ENCODE data around the gene BCLAF1. TPM values are rescaled to one million over a fixed set of nuclear protein-coding genes. Genes with fewer than 3 reads are reported as not detected.

BCLAF1 gene
- total and polyA plus RNA-seq, 9 of the 15 experiments (the other 6 are each of a cell fraction or from before 2014, with no cell fraction given) = 65.4 to 286 (median 165) TPM

GRCh38 chr6:136309171-136309570 lies 19.5 kb upstream of the BCLAF1 start:
- intact Hi-C loops (cut with micrococcal nuclease) = no loop called here
- POLR2A ChIA-PET = interaction anchor here (1.0 to 4.6 kb wide), 2 partner anchors 19 to 21 kb away, joined by 3 to 28 read pairs; partner anchors contain the start of gene BCLAF1
- TF ChIP-seq, protein P1, sequence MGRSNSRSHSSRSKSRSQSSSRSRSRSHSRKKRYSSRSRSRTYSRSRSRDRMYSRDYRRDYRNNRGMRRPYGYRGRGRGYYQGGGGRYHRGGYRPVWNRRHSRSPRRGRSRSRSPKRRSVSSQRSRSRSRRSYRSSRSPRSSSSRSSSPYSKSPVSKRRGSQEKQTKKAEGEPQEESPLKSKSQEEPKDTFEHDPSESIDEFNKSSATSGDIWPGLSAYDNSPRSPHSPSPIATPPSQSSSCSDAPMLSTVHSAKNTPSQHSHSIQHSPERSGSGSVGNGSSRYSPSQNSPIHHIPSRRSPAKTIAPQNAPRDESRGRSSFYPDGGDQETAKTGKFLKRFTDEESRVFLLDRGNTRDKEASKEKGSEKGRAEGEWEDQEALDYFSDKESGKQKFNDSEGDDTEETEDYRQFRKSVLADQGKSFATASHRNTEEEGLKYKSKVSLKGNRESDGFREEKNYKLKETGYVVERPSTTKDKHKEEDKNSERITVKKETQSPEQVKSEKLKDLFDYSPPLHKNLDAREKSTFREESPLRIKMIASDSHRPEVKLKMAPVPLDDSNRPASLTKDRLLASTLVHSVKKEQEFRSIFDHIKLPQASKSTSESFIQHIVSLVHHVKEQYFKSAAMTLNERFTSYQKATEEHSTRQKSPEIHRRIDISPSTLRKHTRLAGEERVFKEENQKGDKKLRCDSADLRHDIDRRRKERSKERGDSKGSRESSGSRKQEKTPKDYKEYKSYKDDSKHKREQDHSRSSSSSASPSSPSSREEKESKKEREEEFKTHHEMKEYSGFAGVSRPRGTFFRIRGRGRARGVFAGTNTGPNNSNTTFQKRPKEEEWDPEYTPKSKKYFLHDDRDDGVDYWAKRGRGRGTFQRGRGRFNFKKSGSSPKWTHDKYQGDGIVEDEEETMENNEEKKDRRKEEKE (IDR thresholded peaks at IDR 0.05; ENCODE audit: borderline replicate concordance in 1 of 2, control insufficient read depth in 1 of 2, low read depth in 2 of 2, low read length in 1 of 2) = no peak
- TF ChIP-seq, protein P2, sequence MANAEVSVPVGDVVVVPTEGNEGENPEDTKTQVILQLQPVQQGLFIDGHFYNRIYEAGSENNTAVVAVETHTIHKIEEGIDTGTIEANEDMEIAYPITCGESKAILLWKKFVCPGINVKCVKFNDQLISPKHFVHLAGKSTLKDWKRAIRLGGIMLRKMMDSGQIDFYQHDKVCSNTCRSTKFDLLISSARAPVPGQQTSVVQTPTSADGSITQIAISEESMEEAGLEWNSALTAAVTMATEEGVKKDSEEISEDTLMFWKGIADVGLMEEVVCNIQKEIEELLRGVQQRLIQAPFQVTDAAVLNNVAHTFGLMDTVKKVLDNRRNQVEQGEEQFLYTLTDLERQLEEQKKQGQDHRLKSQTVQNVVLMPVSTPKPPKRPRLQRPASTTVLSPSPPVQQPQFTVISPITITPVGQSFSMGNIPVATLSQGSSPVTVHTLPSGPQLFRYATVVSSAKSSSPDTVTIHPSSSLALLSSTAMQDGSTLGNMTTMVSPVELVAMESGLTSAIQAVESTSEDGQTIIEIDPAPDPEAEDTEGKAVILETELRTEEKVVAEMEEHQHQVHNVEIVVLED (CRISPR knock-in tag; IDR thresholded peaks at IDR 0.05) = no peak
- TF ChIP-seq MTF1 (CRISPR knock-in tag; IDR thresholded peaks at IDR 0.05; ENCODE audit: borderline replicate concordance) = no peak
- no peak for TF ChIP-seq TBP (optimal IDR thresholded peaks at IDR 0.05; ENCODE audit: low read depth, low read length)
- TF ChIP-seq ZC3H4 (CRISPR knock-in tag; IDR thresholded peaks at IDR 0.05; ENCODE audit: borderline replicate concordance) = no peak
- TF ChIP-seq BRF1 (IDR thresholded peaks at IDR 0.05; ENCODE audit: borderline replicate concordance, extremely low read depth, insufficient read length) = no peak
- TF ChIP-seq, protein P3, sequence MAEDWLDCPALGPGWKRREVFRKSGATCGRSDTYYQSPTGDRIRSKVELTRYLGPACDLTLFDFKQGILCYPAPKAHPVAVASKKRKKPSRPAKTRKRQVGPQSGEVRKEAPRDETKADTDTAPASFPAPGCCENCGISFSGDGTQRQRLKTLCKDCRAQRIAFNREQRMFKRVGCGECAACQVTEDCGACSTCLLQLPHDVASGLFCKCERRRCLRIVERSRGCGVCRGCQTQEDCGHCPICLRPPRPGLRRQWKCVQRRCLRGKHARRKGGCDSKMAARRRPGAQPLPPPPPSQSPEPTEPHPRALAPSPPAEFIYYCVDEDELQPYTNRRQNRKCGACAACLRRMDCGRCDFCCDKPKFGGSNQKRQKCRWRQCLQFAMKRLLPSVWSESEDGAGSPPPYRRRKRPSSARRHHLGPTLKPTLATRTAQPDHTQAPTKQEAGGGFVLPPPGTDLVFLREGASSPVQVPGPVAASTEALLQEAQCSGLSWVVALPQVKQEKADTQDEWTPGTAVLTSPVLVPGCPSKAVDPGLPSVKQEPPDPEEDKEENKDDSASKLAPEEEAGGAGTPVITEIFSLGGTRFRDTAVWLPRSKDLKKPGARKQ (CRISPR knock-in tag; IDR thresholded peaks at IDR 0.05) = no peak
- TF ChIP-seq ZNF23 (CRISPR knock-in tag; IDR thresholded peaks at IDR 0.05) = no peak
- TF ChIP-seq SMAD2 (IDR thresholded peaks at IDR 0.05; ENCODE audit: low read depth, low read length) = no peak
- TF ChIP-seq JUND (IDR thresholded peaks at IDR 0.05; ENCODE audit: borderline replicate concordance, low read depth, low read length) = no peak
- TF ChIP-seq JUND (tag; IDR thresholded peaks at IDR 0.05; ENCODE audit: borderline replicate concordance, low read depth, low read length) = no peak
- no peak for TF ChIP-seq ZBTB26 (CRISPR knock-in tag; IDR thresholded peaks at IDR 0.05)
- no peak for TF ChIP-seq NFIX (CRISPR knock-in tag; IDR thresholded peaks at IDR 0.05; ENCODE audit: low read depth)

More at GRCh38 chr6:136309171-136309570, 19.5 kb upstream of the BCLAF1 start:
- Histone ChIP-seq H3K9me1 (ENCODE audit: control insufficient read depth, insufficient read depth, low read length) (no peaks in the 10 kb centered on the region), H3K79me2 (ENCODE audit: control insufficient read depth, insufficient read depth, low read length) (no peaks in the 10 kb centered on the region), H3K4me2 (ENCODE audit: insufficient read depth, low read length) (no peak overlapping the region), H3K4me3 (no peak overlapping the region), H4K20me1 (replicated peaks; ENCODE audit: control insufficient read depth, insufficient read depth, low read length) (no peaks in the 10 kb centered on the region), H3K9ac (ENCODE audit: insufficient read depth in 1 of 2, low read depth in 2 of 2, low read length in 2 of 2) (no peak overlapping the region), H2AFZ (ENCODE audit: low read depth, low read length) (0 out of 2 replicates have a peak overlapping the region, but pooled peaks have one; percentile 37), H3K4me1 (replicated peaks in 1 of 2; ENCODE audit: control insufficient read depth in 2 of 2, insufficient read depth in 2 of 2, low read length in 2 of 2) (peaks cover 0 to 4% of the 10 kb centered on the region in 2 experiments; a peak in 2 of 5 replicates), H3K27me3 (ENCODE audit: control insufficient read depth in 2 of 2, insufficient read depth in 2 of 2, low read length in 2 of 2) (peaks cover 2 to 6% of the 10 kb centered on the region in 2 experiments; a peak in 3 of 5 replicates), H3K9me3 (replicated peaks; ENCODE audit: control insufficient read depth, insufficient read depth, low read depth, low read length) (no peaks in the 10 kb centered on the region), H3K27ac (ENCODE audit: extremely low read depth, low read depth, low read length) (no peak overlapping the region), H3K36me3 (ENCODE audit: control insufficient read depth, insufficient read depth, low read length) (no peaks in the 10 kb centered on the region)
- in situ Hi-C loops (cut with MboI) = no loop called here
- no peak for FAIRE-seq
- no peak for ATAC-seq
- CTCF ChIA-PET (ENCODE audit: low intra/inter-chr PET ratio) = no interaction called here
- BruUV-seq (replicated peaks) = no TSS peak
- DNase-seq (ENCODE audit: extremely low read depth in 1 of 4, low spot score in 3 of 4) = no peak
- WGBS (ENCODE audit: insufficient coverage, low coverage, missing lambda C conversion rate) = 17% methylated on average over 3 of the region's 3 CpGs
